22Rv1 (cell line): Measurements from ENCODE around the gene VWF.
"Not testable (repeated sequence)": the region's sequence is repeated elsewhere in the genome, so short reads cannot be mapped to it uniquely, and the experiment has no call there.

Source experiments
- ZFX ChIP-seq: fragments of 450-650 bp; IDR thresholded peaks from 2 replicates; pipeline ENCODE4 v1.6.1; 2017; ENCODE audit warnings: antibody characterized with exemption, borderline replicate concordance
- TF ChIP-seq, protein P1 (sequence below): fragments of 450-650 bp; IDR thresholded peaks from 2 replicates; pipeline ENCODE4 v1.5.1; 2017; ENCODE audit warnings: mild to moderate bottlenecking

DNA sequence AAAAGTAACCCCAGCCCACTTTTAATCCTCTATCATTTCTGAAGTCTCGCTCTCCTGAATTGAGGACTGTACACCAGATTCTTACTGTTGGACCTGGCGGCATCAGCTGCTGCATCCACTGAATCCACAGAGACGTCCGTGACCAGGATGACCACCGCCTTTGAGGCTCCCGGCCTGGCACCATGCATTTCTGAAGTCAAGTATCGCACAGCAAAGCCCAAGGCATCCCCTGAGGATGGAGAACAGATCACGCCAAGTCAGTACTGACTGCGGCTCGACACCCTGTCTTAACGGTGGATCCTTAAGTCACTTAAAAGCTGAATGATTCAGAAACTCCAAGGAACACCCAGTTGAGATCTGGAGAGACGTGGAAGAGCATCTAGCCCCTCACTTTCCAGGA lies 108.5 kb downstream of the VWF start:
- TF ChIP-seq, protein P1, sequence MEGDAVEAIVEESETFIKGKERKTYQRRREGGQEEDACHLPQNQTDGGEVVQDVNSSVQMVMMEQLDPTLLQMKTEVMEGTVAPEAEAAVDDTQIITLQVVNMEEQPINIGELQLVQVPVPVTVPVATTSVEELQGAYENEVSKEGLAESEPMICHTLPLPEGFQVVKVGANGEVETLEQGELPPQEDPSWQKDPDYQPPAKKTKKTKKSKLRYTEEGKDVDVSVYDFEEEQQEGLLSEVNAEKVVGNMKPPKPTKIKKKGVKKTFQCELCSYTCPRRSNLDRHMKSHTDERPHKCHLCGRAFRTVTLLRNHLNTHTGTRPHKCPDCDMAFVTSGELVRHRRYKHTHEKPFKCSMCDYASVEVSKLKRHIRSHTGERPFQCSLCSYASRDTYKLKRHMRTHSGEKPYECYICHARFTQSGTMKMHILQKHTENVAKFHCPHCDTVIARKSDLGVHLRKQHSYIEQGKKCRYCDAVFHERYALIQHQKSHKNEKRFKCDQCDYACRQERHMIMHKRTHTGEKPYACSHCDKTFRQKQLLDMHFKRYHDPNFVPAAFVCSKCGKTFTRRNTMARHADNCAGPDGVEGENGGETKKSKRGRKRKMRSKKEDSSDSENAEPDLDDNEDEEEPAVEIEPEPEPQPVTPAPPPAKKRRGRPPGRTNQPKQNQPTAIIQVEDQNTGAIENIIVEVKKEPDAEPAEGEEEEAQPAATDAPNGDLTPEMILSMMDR = not testable (repeated sequence)
- not testable (repeated sequence) for TF ChIP-seq ZFX
